Measurements from ENCODE around the gene WDR7.
"Not testable (repeated sequence)": the region's sequence is repeated elsewhere in the genome, so short reads cannot be mapped to it uniquely, and the experiment has no call there.

Gene WDR7

DNA sequence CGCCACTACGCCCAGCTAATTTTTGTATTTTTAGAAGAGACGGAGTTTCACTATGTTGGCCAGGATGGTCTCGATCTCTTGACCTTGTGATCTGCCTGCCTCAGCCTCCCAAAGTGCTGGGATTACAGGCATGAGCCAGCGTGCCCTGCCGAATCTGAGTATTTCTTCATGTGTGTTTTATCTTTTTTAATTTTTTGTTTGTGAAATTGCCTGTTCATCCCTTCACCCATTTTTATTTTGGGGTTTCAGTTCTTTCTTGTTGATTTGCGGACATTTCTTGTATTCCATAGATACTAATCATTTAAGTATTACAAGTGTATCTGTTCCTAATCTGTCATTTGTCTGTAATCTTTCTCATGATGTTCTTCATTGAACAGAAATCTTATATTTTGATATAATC is 3.1 kb downstream of the WDR7 start:
- not testable (repeated sequence) for DNase-seq (ENCODE audit: low spot score)

DNA sequence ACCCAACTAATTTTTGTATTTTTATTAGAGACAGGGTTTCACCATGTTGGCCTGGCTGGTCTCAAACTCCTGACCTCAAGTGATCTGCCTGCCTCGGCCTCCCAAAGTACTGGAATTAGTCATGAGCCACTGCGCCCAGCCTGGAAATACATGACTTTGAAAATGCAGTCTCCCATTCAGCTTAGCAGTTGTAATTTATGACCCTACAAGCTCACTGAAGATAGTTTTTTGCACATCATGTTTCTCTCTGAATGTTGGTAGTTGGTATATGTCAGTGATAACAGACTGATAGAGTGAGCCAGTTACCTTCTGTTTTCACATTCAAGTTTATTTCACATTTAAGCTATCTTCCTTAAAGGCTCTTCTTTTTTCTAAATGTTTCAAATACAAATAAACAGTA is 7.1 kb downstream of the WDR7 start:
- DNase-seq (ENCODE audit: low spot score): no peak

DNA sequence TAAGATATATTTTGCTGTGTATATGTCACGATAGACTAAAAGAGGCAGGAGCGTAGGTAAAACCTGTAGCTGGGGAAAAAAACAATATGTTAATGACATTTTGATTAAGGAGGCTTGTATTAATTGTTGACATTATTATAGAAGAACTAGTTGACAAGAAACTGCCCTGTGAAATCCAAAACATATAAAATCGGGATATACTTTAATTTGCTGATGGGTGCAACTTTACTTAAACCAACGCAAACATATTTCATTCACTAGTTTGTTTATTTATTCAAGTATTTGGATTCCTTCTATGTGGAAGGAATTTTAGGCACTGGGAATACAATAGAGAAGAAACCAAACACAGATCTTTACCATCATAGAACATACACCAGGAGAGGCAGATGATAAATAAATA is 8.0 kb downstream of the WDR7 start:
- no peak for DNase-seq (ENCODE audit: low spot score)

DNA sequence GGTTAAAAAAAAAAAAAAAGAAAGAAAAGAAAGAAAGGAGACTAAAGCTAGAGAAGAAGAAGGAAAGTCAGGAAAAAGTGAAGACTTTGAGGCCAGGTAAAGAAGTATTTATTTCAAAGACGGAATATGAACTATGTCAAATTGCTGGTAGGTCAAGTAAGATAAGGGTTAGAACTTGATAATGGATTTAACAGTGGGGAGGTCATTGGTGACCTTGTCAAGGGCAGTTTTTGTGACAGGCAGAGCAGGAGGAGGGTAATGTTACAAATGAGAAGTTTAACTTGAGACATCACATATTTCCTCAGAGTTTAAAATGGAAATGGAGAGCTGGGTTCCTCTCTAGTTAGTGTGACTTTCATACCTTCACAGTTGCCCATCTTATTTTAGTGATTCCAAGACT is 9.5 kb downstream of the WDR7 start:
- no peak for DNase-seq (ENCODE audit: low spot score)

DNA sequence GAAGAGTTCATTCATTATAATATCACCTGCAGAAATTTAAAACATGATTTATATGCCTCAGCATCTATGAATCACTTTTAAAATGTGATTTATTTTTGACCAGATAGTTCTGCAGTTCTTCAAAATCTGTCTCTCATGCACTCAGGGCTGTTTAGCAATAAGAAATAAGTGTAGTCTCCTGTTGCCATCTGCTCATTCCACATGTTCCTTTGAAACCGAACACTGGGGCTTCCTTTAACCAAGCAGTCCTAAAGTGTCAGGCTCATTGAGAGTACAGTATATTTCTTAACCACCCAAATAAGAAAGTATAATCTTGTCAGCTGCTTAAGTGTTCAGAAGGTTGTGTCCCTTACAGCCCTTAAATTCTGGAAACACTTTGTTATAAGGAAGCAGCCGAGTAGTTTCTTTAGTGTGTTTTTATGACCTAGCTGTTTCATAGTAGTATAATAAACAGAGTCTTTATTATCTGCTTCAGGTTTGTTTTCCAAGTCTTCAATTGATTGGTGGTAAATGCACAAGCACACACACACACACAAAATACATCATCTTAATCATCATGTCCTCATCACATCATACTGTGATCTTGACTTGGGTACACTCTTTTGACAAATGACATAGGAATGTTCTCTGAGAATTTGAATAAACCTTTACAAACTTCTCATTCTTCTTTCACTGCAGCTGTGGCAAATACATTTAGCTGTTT is 10.4 kb downstream of the WDR7 start:
- DNase-seq (ENCODE audit: low spot score): no peak

DNA sequence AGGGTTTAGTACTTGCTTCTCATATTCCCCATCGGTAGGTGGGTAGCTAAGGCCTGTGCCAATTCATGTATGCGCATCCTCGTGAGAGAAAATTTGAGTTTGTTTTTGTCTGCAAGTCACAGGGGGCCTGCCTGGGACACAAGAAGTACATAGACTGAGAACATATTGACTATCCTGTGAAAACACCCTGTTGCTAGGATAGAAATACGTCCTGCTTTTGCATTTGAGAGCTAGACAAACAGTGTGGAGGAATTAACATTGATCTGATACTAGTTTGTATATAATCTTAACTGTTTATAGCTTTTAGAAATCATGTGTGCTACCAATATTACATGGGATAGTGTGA is 10.9 kb downstream of the WDR7 start:
- no peak for DNase-seq (ENCODE audit: low spot score)

DNA sequence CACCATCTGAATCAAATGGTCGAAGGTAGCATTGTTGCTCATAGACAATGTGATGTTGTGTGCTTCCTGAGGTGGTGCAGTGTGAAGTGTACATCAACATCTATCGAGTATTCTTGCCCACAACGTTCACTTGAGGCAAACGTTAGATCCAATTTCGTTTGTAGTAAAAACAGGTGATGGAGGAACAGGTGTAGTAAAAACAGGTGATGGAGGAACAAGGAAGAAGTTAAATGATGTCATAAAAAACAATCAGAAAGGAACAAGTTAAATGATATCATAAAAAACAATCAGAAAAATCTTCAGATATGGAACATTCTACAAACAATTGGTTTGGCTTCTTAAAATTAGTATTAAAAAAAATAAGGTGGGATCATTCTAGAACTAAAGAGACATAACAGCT is 11.3 kb downstream of the WDR7 start:
- DNase-seq (ENCODE audit: low spot score): no peak

DNA sequence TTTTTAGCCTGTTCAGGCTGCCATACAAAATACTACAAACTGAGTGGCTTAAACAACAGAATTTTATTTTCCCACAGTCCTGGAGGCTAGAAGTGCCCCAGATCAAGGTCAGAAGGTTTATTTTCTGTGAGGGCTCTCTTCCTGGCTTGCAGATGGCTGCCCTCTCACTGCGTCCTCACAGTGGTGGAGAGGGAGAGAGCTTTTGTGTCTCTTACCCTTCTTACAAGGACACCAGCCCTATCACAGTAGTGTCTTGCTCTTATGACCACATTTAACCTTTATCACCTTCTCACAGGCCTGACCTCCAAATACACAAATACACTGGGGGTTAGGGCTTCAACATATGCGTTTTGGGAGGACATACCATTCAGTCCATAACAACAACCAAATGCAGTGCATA is 11.7 kb downstream of the WDR7 start:
- no peak for DNase-seq (ENCODE audit: low spot score)

DNA sequence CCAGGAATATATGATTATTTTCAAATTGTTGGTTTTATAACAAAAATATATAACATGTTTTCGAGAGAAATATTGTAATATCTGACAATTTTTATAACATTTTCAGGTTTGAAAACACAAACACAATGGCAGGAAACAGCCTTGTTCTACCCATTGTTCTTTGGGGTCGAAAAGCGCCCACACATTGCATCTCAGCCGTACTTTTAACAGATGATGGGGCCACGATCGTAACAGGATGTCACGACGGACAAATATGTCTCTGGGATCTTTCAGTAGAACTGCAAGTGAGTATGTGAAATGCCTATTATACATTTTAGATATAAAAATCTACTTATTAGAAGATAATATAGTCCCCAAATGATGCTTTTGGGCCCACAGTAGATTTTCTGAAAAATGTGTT is 21.2 kb downstream of the WDR7 start:
- DNase-seq (ENCODE audit: low spot score): no peak

DNA sequence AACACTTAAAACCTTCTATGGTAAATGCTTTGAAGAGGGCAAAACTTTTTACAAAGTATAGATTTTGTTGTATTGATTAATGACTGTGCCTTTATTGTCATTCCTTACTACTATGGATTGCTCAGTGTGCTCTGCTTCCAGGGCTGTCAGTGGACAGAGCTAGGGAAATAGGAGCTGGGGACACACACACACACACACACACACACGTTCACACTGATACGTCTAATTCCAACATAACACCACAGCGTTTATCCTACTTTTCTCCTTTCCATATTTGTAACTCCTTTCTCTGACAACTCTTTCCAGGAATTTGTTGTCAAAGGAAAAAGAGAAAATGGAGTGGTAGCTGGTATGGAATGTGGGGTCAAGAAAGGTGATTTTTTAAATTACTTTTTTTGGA is 21.8 kb downstream of the WDR7 start:
- no peak for DNase-seq (ENCODE audit: low spot score)

DNA sequence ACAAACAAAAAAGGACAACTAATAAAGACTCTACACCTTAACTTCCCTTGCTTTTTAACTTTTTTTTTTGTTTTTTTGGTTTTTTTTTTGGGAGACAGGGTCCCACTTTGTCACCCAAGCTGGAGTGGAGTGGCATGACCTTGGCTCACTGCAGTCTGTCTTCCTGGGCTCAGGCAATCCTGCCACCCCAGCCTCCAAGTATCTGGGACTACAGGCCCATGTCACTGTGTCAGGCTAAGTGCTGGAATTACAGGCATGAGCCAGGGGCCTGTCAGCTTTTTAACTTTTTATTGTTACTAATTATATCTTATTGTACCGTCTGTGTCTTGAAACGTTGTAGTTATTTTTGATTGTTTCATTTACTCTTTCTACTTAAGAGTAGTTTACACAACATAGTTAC is 25.5 kb downstream of the WDR7 start:
- no peak for DNase-seq (ENCODE audit: low spot score)

DNA sequence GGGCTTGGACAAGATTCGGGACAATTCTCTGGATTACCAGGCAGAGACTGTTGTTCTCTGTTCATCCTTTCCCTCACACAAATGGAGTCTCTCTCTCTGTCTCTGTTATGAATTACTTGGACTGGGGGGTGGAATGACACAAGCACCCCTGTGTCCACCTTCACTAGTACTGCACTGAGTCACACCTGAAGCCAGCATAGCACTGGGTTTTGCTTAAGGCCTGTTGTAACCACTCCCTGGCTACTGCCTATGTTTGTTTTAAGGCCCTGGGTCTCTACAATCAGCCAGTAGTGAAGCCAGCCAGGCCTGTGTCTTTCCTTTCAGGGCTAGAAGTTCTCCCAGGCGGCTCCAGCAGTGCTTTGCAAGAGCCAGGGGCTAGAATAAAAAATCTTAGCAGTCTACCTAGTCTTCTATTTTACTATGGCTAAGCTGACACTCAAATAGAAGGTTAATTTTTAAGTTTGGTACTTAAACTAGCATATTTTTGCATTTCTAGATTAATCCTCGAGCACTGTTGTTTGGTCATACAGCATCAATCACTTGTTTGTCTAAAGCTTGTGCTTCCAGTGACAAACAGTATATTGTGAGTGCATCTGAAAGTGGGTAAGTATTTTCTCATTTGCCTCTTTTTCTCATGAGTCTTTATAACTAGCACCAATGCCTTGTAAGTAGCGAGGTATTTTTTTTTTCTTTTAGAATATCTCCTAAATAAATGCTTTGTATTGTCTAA is 27.8 kb downstream of the WDR7 start:
- no peak for DNase-seq (ENCODE audit: low spot score)

DNA sequence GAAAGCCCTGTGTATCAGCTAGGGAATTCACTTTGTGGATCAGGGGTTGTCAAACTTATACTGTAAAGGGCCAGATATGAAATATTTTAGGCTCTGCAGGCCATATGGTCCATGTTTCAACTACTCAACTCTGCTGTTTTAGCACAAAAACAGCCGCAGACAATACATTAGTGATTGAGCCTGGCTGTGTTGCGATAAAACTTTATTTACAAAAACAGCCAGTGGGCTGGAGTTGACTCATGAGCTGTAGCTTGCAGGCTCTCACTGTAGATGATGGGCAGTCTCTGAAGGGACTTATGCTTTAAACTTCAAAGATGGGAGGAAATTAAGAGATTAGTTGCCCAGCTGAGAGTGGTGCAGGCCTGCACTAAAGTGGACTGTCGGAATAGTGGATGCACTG is 33.1 kb downstream of the WDR7 start:
- no peak for DNase-seq (ENCODE audit: low spot score)

DNA sequence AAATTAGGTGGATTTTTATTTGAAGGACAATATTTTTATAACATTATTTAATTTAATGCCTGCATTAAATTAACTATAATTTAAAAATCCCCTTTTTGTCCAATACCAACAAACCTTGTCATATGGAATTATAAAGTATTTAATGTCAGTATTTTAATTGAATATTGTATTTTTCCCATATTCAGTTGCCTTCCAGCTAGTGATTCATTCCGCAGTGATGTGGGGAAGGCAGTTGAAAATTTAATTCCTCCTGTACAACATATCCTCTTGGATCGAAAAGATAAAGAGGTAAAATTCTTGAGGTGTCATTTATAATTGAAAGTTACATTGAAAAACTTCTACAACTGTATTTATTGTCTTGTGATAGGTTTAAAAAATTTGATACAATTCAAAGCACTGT is 40.4 kb downstream of the WDR7 start:
- no peak for DNase-seq (ENCODE audit: low spot score)

DNA sequence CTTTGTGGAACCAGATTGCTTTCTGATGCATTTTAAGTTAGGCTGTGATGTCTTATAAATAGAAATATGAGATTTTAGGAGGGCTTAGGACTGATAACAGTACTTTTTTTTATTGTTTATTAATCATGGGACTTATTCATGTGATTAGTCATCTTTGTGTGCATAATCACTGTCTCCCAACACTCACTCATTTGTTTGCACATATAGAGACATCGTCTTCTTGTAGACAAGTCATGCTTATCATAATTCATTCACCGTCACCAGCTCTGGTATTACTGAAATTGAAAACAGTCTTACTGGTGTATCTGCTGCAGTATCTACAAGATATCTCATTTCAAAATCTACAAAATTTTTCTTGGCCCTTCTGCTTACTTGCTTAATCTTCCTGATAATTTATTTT is 45.8 kb downstream of the WDR7 start:
- no peak for DNase-seq (ENCODE audit: low spot score)

DNA sequence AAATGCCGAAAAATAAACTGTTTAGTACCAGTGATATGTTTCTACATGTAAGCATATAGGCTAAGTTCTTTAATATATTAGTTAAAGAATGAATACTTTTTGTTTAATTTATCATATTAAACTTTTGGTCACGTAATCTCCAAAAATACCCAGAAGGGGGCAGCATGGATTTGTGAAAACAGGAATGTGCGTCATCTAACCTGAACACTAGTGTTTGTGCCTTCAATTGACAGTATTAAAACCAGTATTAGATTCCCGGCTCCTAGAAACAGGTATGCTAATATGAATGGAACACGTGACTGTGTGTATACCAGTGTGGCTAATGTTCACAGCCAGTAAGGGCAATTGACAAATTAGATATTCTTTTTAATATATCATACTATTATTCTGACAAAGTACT is 51.8 kb downstream of the WDR7 start:
- DNase-seq (ENCODE audit: low spot score): peak; percentile 62

DNA sequence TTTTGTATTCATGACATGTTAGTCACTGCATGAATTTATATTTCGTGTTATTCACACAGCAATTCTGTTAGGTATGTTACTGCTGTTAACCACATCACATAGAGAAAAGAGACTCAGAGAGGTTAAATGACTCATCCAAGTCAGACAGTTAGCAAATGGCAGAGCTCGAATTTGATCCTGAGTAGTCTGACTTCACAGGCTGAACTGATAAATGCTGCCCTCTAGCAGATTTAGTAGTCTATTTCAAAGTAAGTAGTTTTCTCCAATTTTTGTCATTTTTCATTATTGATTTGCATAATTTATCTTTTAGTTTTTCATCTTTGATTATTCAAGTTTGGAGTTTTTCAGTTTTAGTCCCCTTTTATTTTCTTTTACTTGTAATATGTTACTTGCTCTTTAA is 58.3 kb downstream of the WDR7 start:
- peak; percentile 44 for DNase-seq (ENCODE audit: low spot score)

DNA sequence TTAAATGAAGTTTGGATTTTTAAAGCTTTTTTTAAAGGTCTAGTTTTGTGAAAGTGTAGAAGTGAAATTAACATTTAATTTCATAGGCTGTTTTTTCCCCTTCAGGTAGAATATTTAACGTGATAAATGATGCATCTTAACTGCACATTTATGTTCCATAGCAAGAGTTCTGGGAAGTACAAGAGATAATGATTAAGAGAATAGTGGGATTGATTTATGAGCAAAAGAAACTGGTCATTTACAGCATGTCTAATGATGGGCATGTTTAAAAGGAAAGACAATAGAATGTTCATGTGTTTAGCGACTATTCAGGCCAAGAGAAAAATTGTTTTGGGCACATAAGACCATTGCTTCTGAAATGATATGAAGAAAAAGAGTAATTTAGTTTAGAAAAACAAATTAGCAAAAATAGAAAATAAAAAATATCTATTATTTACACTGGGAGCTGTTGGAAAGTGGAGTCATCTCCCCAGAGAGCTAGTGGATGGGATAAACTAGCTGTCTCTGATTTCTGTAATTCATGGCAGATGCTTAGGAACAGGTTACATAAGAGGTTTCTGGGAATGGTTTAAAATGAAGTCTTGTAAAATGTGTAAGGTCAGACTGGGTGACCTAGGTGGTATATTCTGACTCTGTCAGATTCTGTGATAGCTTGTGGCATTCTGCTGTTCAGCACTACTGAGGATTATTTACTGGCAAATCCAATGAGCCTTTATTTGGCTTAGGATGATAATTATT is 60.7 kb downstream of the WDR7 start:
- no peak for DNase-seq (ENCODE audit: low spot score)

DNA sequence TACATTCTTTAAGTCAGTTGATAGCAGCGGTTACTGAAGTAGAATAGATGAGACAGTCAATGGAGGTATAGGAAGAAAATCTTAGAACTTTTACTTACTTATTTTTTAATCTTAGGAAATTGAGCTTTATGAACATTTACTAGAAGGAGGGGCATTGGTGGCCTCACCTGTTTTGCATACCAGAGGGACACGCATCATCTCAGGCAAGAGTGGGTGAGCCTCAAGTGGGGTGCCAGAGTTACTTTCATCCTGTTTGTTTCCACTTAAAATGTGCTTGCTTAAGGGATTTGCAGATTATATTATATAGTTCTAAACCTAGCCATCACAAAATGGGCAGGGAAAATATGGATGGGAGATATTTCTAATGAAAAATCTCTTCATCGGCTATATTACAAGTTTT is 61.6 kb downstream of the WDR7 start:
- no peak for DNase-seq (ENCODE audit: low spot score)

DNA sequence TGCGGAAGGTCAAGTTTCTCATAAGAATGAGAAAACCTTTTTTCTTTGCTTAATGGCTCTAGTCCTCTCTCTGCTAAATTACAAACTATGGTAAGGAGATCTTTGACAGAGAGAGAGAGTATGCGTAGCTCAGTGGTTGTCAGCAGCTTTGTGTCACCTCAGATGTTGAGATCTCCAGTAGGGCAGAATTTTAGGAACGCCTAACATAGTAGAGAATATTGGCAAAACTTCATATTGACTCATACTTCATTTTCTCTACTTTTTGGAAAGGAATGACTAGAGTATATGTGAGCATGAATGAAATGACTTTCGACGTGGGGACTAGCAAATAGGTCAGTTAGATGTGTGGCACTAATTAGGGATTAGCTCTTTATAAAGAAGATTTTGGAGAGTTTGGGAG is 64.0 kb downstream of the WDR7 start:
- no peak for DNase-seq (ENCODE audit: low spot score)

DNA sequence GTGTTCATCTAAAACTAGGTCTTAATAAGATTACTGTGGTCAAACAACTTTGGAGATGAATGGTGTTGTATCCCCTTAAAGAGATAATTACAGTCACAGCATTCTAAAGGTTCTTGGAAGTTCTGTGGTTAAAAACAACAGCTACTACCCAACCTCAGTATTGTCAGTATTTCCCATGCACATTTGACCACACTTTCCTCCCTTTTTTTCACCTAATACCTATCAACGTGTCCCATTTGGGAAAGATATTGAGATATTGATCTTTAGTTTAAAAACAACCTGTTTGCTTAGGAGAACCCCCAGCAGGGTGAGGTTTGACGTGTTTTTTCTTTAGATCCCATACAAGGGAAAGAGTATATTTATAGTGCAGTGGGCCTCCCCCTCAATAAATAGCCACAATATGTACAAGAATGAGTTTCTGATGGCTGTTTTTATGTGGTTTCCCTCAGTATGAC is 65.6 kb downstream of the WDR7 start:
- DNase-seq (ENCODE audit: low spot score): no peak

DNA sequence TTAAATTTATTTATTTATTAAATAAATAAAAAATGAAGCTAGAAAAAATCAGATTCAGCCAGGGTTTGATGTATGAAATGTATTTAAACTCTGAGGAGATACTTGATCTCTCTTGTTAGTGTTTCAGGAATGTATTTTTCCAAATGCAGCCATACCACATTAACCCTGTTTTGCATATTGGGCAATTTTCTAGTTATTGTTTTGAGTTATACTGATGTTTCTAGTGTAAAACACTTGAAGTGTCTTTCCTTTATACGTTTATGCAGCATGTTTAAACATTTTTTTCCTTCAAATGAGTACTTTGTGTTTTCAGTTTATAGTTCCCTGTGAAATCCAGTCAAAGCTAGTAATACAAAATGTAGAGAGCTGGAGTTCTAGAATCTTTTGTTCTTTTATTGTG is 69.9 kb downstream of the WDR7 start:
- no peak for DNase-seq (ENCODE audit: low spot score)

DNA sequence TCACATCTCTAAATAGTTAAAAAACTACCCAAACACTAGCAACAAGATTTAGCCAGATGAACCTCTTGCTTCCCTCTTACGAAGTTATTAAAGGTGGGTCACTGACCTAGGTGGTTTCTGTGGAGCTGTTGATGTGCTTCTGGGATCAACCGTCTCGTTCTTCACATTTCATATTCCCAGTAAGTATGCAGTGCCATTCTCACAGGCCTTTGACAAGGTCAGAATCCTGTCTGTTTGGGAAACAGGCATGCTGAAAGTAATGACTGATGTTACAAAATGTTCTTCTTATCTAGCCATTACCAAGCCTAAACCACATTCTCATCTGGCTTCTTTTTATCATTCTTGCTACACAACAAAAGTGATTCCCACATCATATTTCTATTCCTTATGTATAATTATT is 70.3 kb downstream of the WDR7 start:
- no peak for DNase-seq (ENCODE audit: low spot score)
